Liver (tissue), 9 donors: ENCODE results near the gene NSD1. TPM values are rescaled to one million over a fixed set of nuclear protein-coding genes. Genes with fewer than 3 reads are reported as not detected.

Source experiments
- DNase-seq: peaks from one replicate; pipeline ENCODE4 v3.0.0-alpha.2; 2017; ENCODE audit warnings: low spot score
- H3K27ac ChIP-seq, 2 donors: one replicate each; pipeline ENCODE4 v1.7.0; 2013; ENCODE audit warnings: inconsistent platforms in 2 of 2, low read length in 2 of 2, control low read depth in 1 of 2, low read depth in 1 of 2, mild to moderate bottlenecking in 1 of 2
- H3K27me3 ChIP-seq, 4 donors: one replicate each; pipeline versions ENCODE4 v1.6.1 to v1.7.0; 2013; ENCODE audit warnings: low read length in 3 of 4, inconsistent platforms in 1 of 4, mild to moderate bottlenecking in 1 of 4, moderate library complexity in 1 of 4; ENCODE audit not compliant: control insufficient read depth in 4 of 4, insufficient read depth in 4 of 4
- H3K36me3 ChIP-seq, 4 donors: one replicate each; pipeline versions ENCODE4 v1.6.1 to v1.7.0; 2013; ENCODE audit warnings: low read length in 3 of 4, mild to moderate bottlenecking in 3 of 4, low read depth in 1 of 4, moderate library complexity in 1 of 4; ENCODE audit not compliant: control insufficient read depth in 4 of 4, insufficient read depth in 3 of 4
- H3K4me1 ChIP-seq, 4 donors: one replicate each; pipeline versions ENCODE4 v1.6.1 to v1.7.0; 2013; ENCODE audit warnings: low read length in 3 of 4, mild to moderate bottlenecking in 3 of 4, moderate library complexity in 1 of 4; ENCODE audit not compliant: control insufficient read depth in 4 of 4, insufficient read depth in 4 of 4
- H3K4me3 ChIP-seq, 3 donors: one replicate each; pipeline versions ENCODE4 v1.6.1 to v1.7.0; 2013; ENCODE audit warnings: low read length in 3 of 3, control low read depth in 1 of 3, low read depth in 1 of 3, mild to moderate bottlenecking in 1 of 3
- H3K9ac ChIP-seq, 2 donors: one replicate each; pipeline ENCODE4 v1.7.0; 2013; ENCODE audit warnings: low read length in 2 of 2, mild to moderate bottlenecking in 2 of 2, moderate library complexity in 2 of 2, control low read depth in 1 of 2, low read depth in 1 of 2
- H3K9me3 ChIP-seq, 4 donors: one replicate each; pipeline versions ENCODE4 v1.6.1 to v1.7.0; 2013; ENCODE audit warnings: low read length in 3 of 4; ENCODE audit not compliant: control insufficient read depth in 4 of 4
- EGR1 ChIP-seq, 2 donors: IDR thresholded peaks; 2 replicates each; pipeline ENCODE4 v1.6.1; 2016 to 2018; ENCODE audit warnings: antibody characterized with exemption in 2 of 2, low read depth in 2 of 2
- FOXA1 ChIP-seq: IDR thresholded peaks from 2 replicates; pipeline ENCODE4 v1.6.1; 2016; ENCODE audit warnings: antibody characterized with exemption
- FOXA2 ChIP-seq: IDR thresholded peaks from 2 replicates; pipeline ENCODE4 v1.6.1; 2016; ENCODE audit warnings: antibody characterized with exemption
- GABPA ChIP-seq, 2 donors: IDR thresholded peaks in 1 of 2; conservative IDR thresholded peaks in 1 of 2; 2 replicates each; pipeline ENCODE4 v1.6.1; 2016; ENCODE audit warnings: antibody characterized with exemption in 2 of 2, mild to moderate bottlenecking in 1 of 2, moderate library complexity in 1 of 2
- HNF4A ChIP-seq, 2 donors: conservative IDR thresholded peaks; 2 replicates each; pipeline ENCODE4 v1.6.1; 2016; ENCODE audit warnings: antibody characterized with exemption in 2 of 2, mild to moderate bottlenecking in 2 of 2
- JUND ChIP-seq, 2 donors: IDR thresholded peaks; 2 replicates each; pipeline ENCODE4 v1.6.1; 2016; ENCODE audit warnings: antibody characterized with exemption in 2 of 2
- NR2F2 ChIP-seq: IDR thresholded peaks from 2 replicates; pipeline ENCODE4 v1.6.1; 2016; ENCODE audit warnings: antibody characterized with exemption
- RAD21 ChIP-seq, 2 donors: IDR thresholded peaks; 2 replicates each; pipeline ENCODE4 v1.6.1; 2016; ENCODE audit warnings: antibody characterized with exemption in 2 of 2, mild to moderate bottlenecking in 2 of 2
- RXRA ChIP-seq, 2 donors: IDR thresholded peaks; 2 replicates each; pipeline ENCODE4 v1.6.1; 2017 to 2018; ENCODE audit warnings: antibody characterized with exemption in 2 of 2, mild to moderate bottlenecking in 1 of 2
- SP1 ChIP-seq: IDR thresholded peaks from 2 replicates; pipeline ENCODE4 v1.6.1; 2018; ENCODE audit warnings: antibody characterized with exemption, mild to moderate bottlenecking
- TAF1 ChIP-seq: conservative IDR thresholded peaks from 2 replicates; pipeline ENCODE4 v1.6.1; 2016; ENCODE audit warnings: antibody characterized with exemption, mild to moderate bottlenecking
- YY1 ChIP-seq: IDR thresholded peaks from 2 replicates; pipeline ENCODE4 v1.6.1; 2016; ENCODE audit warnings: antibody characterized with exemption, mild to moderate bottlenecking
- WGBS: extraction: QIAGEN DNeasy Blood & Tissue Kit; methylation state at CpG from one replicate; pipeline ENCODE4 v1.1.7; 2013; 5-methylcytosine and 5-hydroxymethylcytosine counted together
- polyA plus RNA-seq, 2 donors: library from polyadenylated mRNA; stranded (reverse) in 1 of 2; unstranded in 1 of 2; fragments of 200-250 nt in 1 of 2; fragments of >200 nt in 1 of 2; fragmentation: Nextera tagmentation in 1 of 2; extraction: Ambion mirVana in 1 of 2; gene quantifications; one replicate each; pipeline versions ENCODE4 v1.2.1 to v1.2.3, GENCODE V29; 2013 to 2015
- total RNA-seq, 2 donors: library from RNA; depleted of rRNA; stranded (reverse); fragments of >200 nt; gene quantifications; one replicate each; pipeline ENCODE4 v1.2.3, GENCODE V29; 2014
- TF ChIP-seq, protein P1 (sequence below): IDR thresholded peaks from 2 replicates; pipeline ENCODE4 v1.6.1; 2016; ENCODE audit warnings: antibody characterized with exemption
- TF ChIP-seq, protein P2 (sequence below): IDR thresholded peaks from 2 replicates; pipeline ENCODE4 v1.6.1; 2016; ENCODE audit warnings: antibody characterized with exemption, mild to moderate bottlenecking
- TF ChIP-seq, protein P3 (sequence below): IDR thresholded peaks from 2 replicates; pipeline ENCODE4 v1.6.1; 2016; ENCODE audit warnings: antibody characterized with exemption
- TF ChIP-seq, protein P4 (sequence below): IDR thresholded peaks from 2 replicates; pipeline ENCODE4 v1.6.1; 2016; ENCODE audit warnings: antibody characterized with exemption
- TF ChIP-seq, protein P5 (sequence below): fragments of 150-350 bp; IDR thresholded peaks from 2 replicates; pipeline ENCODE4 v1.5.1; 2017; ENCODE audit warnings: improper control_type of control experiment, low read depth, low read length; ENCODE audit not compliant: missing input control
- donor health status: healthy.
- donor health status: healthy.
- donor health status: healthy.
- donor health status: healthy.
- donor health status: healthy.

The NSD1 gene
- total and polyA plus RNA-seq, 4 donors: 5.3 to 34.1 (median 19.3) TPM

DNA sequence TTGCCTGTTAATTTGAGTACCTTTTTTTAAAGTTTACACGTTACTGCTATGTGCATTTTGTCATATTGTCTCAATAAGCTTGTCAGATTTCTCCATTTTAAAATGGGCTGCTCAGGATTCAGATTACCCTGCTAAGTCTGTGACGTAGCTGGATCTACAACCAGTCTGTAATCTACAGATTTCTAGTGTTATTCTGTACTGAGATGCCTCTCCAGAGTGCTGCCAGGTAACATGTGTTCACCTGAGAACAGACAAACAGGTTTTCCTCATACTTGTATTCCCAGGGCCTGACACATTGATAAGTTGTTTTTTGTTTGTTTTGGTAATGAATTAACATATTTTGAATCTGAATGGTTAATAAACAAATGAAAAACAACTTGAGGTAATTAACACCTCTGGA is 154.6 kb downstream of the NSD1 start:
- H3K36me3 ChIP-seq: peaks cover 3 to 64% (median 62%) of the 10 kb centered on the region in 4 donors
- H3K27me3 ChIP-seq: no peaks in the 10 kb centered on the region
- no peaks in the 10 kb centered on the region for H3K4me1 ChIP-seq
- H3K4me3 ChIP-seq: no peak overlapping the region
- H3K9ac ChIP-seq: no peak overlapping the region
- no peak overlapping the region for H3K27ac ChIP-seq
- DNase-seq: no peak
- no peaks in the 10 kb centered on the region for H3K9me3 ChIP-seq
- 91% methylated on average over 2 of the region's 2 CpGs for WGBS
- TF ChIP-seq, protein P1, sequence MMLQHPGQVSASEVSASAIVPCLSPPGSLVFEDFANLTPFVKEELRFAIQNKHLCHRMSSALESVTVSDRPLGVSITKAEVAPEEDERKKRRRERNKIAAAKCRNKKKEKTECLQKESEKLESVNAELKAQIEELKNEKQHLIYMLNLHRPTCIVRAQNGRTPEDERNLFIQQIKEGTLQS: no peak
- TF ChIP-seq FOXA1: no peak

DNA sequence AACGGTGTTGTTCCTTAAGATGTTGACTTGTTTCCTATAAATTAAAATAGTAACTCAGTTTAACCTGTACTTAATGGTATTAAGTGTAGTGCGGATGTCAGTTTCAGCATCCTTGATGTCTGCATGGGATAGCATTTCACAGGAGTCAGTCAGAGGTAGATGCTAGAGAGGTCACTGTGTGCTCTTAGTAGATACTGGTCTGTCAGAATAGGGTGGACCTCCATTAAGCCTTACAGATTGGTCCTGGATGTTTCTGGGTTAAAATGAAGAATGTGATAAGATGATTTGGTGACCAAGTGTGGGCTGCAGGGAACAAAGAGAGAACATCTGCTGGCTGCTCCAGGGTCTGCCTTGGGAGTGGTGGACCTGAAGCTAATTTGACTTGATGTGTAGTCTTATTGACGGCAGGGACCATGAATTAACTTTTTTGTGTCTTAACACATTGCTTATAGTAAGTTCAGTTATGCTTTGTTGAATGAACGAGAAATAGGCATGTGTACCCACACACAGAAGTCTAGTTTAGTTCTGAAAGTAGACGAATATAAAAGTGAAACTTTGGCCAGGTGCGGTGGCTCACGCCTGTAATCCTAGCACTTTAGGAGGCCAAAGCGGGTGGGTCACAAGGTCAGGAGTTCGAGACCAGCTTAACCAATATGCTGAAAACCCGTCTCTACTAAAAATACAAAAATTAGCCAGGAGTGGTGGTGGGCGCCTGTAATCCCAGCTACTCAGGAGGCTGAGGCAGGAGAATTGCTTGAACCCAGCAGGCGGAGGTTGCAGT is 157.4 kb downstream of the NSD1 start:
- Histone ChIP-seq H3K4me3 (no peak overlapping the region), H3K4me1 (no peaks in the 10 kb centered on the region), H3K27me3 (no peaks in the 10 kb centered on the region), H3K36me3 (peaks cover 7 to 70% (median 68%) of the 10 kb centered on the region in 4 donors), H3K9ac (no peak overlapping the region), H3K9me3 (no peaks in the 10 kb centered on the region), H3K27ac (no peak overlapping the region)
- 96% methylated on average over 12 of the region's 12 CpGs for WGBS
- TF ChIP-seq, protein P2, sequence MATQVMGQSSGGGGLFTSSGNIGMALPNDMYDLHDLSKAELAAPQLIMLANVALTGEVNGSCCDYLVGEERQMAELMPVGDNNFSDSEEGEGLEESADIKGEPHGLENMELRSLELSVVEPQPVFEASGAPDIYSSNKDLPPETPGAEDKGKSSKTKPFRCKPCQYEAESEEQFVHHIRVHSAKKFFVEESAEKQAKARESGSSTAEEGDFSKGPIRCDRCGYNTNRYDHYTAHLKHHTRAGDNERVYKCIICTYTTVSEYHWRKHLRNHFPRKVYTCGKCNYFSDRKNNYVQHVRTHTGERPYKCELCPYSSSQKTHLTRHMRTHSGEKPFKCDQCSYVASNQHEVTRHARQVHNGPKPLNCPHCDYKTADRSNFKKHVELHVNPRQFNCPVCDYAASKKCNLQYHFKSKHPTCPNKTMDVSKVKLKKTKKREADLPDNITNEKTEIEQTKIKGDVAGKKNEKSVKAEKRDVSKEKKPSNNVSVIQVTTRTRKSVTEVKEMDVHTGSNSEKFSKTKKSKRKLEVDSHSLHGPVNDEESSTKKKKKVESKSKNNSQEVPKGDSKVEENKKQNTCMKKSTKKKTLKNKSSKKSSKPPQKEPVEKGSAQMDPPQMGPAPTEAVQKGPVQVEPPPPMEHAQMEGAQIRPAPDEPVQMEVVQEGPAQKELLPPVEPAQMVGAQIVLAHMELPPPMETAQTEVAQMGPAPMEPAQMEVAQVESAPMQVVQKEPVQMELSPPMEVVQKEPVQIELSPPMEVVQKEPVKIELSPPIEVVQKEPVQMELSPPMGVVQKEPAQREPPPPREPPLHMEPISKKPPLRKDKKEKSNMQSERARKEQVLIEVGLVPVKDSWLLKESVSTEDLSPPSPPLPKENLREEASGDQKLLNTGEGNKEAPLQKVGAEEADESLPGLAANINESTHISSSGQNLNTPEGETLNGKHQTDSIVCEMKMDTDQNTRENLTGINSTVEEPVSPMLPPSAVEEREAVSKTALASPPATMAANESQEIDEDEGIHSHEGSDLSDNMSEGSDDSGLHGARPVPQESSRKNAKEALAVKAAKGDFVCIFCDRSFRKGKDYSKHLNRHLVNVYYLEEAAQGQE: no peak
- TF ChIP-seq FOXA2 (no peak), GABPA (IDR thresholded peaks at IDR 0.05 in 1 of 2, conservative IDR thresholded peaks at IDR 0.05 in 1 of 2) (no peak), RAD21 (IDR thresholded peaks at IDR 0.05) (no peak), YY1 (no peak), EGR1 (IDR thresholded peaks at IDR 0.05; ENCODE audit: low read depth in 2 of 2) (no peak), RXRA (IDR thresholded peaks at IDR 0.05) (no peak), HNF4A (conservative IDR thresholded peaks at IDR 0.05) (no peak), NR2F2 (no peak), JUND (IDR thresholded peaks at IDR 0.05) (no peak), FOXA1 (no peak), TAF1 (no peak), SP1 (no peak)
- TF ChIP-seq, protein P3, sequence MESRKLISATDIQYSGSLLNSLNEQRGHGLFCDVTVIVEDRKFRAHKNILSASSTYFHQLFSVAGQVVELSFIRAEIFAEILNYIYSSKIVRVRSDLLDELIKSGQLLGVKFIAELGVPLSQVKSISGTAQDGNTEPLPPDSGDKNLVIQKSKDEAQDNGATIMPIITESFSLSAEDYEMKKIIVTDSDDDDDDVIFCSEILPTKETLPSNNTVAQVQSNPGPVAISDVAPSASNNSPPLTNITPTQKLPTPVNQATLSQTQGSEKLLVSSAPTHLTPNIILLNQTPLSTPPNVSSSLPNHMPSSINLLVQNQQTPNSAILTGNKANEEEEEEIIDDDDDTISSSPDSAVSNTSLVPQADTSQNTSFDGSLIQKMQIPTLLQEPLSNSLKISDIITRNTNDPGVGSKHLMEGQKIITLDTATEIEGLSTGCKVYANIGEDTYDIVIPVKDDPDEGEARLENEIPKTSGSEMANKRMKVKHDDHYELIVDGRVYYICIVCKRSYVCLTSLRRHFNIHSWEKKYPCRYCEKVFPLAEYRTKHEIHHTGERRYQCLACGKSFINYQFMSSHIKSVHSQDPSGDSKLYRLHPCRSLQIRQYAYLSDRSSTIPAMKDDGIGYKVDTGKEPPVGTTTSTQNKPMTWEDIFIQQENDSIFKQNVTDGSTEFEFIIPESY: no peak
- TF ChIP-seq, protein P4, sequence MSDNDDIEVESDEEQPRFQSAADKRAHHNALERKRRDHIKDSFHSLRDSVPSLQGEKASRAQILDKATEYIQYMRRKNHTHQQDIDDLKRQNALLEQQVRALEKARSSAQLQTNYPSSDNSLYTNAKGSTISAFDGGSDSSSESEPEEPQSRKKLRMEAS: no peak
- TF ChIP-seq, protein P5, sequence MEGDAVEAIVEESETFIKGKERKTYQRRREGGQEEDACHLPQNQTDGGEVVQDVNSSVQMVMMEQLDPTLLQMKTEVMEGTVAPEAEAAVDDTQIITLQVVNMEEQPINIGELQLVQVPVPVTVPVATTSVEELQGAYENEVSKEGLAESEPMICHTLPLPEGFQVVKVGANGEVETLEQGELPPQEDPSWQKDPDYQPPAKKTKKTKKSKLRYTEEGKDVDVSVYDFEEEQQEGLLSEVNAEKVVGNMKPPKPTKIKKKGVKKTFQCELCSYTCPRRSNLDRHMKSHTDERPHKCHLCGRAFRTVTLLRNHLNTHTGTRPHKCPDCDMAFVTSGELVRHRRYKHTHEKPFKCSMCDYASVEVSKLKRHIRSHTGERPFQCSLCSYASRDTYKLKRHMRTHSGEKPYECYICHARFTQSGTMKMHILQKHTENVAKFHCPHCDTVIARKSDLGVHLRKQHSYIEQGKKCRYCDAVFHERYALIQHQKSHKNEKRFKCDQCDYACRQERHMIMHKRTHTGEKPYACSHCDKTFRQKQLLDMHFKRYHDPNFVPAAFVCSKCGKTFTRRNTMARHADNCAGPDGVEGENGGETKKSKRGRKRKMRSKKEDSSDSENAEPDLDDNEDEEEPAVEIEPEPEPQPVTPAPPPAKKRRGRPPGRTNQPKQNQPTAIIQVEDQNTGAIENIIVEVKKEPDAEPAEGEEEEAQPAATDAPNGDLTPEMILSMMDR: no peak
- TF ChIP-seq, protein P1: no peak
- DNase-seq: no peak
